Activated CD8-positive, alpha-beta memory T cell treated with anti-CD3 and anti-CD28 coated beads for 48 hours (primary cell): ENCODE measurements around the gene VDR.

ENCODE experiments used
- DNase-seq, 3 experiments: peaks; one replicate each; pipeline ENCODE4 v3.0.0-alpha.2; 2020; ENCODE audit warnings: low read depth in 2 of 3, low spot score in 2 of 3

The VDR gene

DNA sequence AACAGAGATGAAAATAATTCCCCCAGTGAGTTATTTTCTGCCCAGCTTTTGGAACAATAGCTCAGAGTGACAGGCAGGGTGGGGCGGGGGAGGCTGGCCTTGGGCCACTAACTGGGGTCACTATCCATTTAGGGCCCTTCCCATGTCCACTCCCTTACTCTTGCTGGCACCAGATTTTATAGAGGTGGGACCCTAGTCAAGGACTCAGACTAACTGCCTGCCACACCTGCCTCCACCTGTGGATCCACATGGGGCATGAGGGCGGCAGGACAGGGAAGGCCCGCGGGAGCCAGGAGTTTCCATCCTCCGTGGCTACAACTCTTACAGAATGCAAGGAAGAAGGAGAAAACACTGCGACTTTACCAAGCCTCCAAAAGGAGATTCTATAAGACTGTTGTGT is 10.1 kb downstream of the VDR start:
- no peak for DNase-seq

DNA sequence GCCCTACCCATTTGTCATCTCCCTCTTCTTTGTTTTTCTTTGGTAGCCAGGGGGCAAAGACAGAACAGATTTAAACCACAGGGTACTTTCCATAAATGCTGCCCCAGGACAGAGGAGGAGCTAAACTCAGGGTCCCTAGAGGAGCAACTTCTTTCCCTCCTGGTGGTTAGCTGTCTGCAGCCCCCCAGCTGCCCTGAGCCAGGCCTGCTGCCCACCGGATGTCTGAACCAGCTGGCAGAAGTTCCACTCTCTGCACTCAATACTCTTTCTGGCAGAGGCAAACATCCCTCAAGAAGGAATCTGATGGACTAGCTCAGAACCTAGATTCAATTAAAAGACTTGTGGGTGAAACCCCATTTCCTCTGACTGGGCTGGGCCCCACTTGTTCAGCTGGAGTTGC is 10.7 kb downstream of the VDR start:
- no peak for DNase-seq

DNA sequence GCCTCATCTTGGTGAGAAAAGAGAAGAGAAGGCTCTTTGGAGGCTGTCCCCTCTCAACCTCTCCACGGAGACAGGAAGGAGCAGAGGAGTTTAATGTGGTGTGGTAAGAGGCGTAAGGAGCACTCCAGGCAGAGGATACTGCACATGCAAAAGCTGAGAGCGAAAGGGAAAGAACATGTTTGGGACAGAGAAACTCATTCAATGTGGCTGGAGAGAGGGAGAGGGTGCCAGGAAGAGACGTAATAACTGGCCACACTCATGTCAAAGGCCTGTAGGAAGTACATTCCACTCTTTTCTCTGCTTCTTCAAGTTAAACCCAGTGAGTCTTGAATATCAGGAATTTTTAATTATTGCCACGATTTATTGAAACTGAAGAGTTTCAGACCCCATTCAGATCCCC is 12.0 kb downstream of the VDR start:
- DNase-seq, result no peak

DNA sequence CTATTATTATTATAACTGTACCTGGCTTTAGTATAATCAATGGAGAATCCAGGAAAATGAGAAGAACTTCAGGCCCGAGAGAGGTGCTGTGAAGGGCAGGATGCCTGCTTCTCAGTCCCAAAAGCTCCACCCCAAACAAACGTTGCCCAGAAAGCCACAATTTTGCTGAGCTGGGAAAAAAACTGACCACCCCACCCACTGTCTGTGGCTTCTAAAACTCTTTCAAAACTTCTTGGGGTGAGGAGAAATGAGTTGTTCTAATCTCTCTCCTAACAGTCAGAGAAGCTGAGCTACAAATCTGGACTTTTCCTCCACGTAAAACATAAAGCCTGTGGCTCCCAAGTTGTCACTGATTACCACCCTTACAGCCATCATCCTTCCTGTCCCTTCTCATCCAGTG is 13.4 kb downstream of the VDR start:
- DNase-seq, result no peak

DNA sequence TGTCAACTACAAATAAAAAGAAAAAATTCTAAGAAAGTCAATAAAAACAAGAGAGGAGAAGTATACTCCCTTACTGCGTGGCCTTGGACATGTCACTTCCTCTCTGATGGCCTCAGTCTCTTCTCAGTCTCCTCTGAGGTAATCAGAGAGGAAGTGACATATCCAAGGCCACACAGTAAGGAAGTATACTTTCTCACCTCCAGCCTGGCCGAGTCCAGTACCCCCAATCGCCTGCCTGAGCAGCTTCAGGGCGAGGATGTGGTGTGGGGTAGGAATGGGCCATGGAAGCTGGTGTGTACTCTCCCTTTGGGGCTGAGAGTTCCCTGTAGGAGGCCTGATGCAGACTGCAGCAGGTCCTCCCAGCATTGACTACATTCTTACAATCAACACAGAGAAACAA is 15.8 kb downstream of the VDR start:
- no peak for DNase-seq

DNA sequence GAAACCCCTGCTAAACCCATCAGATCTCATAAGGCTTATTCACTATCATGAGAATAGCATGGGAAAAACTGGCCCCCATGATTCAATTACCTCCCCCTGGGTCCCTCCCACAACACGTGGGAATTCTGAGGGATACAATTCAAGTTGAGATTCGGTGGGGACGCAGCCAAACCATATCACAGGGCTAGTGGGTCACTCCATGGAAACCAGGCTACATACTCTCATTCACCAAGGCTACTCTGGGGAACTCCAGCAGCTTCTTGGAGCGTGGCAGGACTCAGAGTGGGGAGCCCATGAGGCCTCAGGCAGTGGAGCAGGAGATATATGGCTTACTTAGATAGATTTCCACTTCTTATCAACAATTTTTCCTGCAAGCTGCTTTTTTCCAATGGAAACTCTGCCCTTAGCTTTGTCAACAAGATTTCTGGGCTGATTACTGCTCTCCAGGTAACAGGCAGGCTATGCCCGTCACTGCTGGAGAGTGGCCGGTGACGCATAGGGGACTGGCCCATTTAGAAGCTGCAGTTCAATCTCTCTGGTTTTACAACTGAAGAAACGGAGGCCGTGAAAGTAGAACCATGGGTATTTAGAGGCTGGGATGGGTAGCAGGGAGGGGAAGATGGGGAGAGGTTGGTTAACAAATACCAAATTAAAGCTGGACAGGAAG is 16.5 kb downstream of the VDR start:
- DNase-seq, result no peak

DNA sequence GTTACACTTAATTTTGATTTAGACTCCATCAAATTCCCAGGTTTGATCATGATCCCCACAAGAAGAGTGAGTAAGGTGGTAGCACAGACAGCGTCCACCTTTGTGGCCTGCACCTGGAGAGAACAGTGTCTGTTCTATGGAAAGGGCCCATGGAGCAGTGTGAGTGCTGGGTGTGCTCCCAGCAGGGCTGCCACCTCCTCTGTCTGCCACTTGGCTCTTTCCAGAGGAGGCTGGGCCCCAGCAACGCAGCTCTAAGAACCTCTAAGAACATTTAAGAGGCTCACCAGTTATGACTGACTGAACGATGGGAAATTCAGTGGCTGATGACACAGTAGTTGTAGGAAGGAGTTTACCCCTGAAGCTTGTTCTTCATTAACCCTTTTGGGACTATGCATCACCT is 17.3 kb downstream of the VDR start:
- DNase-seq, result no peak

DNA sequence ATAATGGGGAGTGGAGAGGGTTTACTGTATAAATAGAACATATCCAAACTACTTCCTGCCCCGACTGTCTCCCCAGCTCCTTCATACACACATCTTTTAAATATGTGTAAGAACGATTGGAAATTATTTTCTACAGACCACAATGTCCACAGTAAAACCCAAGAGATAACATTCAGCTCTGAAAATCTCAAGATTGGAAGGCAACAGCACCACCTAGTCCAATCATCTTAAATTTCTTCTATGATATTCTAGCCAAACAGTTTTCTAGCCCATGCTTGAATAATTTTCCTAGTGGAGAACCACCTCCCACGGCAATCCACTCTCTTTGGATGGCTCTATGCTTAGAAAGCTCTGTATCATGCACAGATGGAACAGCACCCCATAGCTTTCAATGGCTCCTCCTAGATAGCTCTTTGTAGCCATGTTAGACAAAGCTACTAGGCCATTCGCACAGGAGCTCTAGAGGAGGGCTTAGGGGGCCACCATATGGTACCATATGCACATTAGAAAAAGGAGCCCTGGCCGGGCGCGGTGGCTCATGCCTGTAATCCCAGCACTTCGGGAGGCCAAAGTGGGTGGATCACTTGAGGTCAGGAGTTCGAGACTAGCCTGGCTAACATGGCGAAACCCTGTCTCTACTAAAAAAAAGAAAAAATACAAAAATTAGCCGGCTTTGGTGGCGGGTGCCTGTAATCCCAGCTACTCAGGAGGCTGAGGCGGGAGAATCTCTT is 18.1 kb downstream of the VDR start:
- no peak for DNase-seq

DNA sequence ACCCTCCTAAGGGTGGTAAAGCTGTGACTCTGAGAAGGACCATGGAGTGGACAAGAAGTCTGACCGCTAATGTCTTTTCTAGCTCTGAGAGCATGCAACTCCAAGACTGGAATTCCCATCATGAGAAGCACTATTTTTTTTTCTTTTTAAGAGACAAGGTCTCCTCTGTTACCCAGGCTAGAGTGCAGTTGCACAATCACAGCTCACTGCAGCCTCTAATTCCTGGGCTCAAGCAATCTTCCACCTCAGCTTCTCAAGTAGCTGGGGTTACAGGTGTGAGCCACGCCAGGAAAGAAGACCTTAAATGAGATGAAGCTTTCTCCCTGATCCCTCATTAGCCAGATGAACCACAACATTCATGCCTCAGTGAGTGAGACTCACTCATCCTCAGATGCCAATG is 19.2 kb downstream of the VDR start:
- no peak for DNase-seq

DNA sequence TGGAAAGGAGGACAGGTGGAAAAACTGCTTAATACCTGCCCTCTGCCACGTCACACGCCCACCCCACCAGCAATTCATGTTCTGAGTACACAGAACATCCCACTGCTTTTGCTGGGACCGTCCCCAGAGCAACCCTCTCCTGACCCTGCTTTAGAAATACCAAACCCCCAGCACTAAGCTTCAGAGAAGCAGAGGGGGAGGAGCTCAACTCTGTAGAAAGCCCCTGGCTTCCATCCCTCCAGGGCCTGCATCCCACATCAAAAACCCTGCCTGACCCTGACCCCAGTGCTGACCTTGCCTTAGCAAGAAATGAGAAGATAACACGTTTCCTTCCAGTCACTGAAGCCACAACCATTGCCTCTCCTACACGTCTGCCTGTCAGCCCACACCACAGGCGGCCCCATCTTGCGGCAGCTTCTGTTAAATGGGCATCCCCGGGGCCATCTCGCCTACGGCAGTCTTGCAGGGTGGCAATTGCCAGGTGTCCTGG is 19.7 kb downstream of the VDR start:
- peak; percentile 55 to 73 (median 65) for DNase-seq

DNA sequence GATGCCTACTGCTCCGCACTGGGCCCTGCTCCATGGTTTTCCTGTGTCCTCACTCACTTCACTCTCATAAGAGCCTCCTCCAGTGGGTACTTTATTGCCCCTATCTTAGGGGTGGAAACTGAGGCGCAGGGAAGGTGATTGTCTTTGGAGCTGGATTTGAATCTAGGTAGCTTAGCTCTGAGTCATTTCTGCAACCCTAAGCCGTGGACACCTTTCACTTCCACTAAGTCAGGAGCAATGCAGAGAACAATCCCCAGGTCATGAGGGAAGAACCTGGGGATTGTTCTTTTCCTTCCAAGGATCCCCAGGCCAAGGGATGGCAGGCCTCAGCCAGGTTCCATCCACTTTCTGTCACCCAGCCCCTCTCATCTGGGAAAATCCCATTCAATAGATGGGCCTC is 20.3 kb downstream of the VDR start:
- DNase-seq, result no peak

DNA sequence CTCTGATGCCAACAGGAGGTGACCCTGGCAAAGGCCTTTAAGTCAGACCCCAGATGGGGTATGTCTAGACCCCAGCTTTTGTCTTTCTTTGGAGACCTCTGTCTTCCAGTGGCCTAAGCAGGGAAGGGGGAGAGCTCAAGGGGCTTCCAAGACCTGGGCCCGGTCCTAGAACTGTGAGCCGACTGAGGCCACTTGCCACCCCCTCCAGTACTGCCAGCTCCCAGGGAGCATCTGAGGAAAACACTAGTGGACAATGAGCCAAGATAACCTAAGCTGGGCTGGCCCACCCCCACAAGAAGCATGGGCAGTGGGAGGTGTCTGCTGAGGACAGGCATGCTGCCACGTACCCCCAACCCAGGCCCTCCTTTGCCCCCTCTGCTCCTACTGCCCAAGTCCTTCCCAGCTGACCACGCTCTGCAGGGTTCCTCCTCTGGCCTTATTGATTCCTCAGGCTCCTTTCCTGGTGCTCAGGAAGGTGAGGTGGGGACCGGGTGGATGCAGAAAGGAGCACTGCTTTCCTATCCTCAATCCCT is 21.1 kb downstream of the VDR start:
- no peak for DNase-seq

DNA sequence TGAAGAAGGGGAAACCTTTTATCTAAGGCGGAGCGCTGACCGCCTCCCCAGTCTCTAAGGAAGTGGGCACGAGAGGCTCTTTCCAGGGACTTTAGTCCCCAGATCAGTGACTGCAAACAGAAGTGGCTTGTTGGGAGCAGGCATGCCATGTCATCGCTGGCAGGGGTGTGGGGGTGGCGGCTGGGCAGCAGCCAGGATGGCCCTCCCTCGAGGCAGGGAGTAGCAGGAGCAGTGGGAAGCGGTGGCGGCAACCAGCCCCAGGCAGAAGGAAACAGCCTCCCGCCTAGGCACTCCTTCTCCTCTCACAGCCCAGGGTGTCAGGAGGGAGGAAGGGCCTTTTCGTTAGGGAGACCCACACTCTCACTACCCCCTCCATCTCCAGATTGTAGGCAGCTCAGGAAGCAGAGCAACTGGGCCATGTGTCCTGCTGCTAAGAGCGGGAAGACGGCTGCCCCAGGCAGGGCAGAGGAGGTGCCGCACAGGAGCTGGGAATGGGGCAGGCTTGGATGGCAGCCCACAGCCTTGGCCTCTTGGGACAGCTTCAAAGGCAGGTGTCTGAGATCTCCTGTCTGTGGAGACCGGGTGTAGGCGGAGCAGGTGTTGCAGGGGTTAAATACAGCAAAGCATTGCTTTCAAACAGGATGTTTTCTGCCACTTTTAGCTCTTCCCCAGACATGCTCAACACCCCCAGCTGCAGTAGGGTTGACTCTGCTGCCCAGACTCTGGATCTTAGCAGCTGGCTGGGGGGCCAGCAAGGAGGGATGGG is 21.8 kb downstream of the VDR start:
- no peak for DNase-seq

DNA sequence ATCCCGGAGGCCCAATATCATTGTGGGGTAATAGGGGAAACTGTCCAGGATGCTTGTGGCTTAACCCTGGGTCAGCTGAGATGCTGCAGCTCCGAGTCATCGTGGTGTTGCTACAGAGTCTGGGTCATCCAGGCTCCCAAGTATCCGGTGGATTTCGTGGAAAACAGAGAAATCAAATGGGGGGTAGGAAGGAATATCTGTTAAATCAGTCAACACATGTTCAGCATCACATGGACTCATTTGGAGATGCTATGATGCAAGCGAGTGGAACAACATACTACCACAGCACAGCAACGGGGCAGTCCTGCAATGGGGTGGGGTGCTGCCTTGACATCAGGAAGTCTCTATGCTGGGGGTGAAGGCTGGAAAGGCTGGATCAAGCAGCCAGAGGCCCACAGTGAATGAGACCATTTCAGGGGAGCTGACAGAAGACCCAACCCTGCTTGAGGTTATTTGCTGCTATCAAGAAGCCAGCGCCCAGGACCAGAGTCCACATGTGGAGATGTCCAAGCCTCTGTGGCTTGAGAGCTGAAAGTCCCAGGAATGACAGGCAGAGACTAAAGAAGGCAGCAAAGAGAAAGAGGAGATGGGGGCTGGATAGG is 22.9 kb downstream of the VDR start:
- DNase-seq, result no peak

DNA sequence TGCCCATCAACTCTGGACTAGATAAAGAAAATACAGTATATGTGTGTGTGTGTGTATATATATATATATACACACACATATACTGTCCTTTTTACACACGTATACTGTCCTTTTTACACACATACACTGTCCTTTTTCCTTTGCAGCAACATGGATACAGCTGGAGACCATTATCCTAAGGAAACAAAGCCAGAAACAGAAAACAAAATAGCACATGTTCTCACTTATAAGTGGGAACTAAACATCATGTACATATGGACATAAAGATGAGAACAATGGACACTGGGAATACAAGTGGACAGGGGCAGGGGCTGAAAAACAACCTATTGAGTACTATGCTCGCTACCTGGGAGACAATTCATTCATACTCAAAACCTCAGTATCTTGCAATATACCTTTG is 23.7 kb downstream of the VDR start:
- DNase-seq, result no peak

DNA sequence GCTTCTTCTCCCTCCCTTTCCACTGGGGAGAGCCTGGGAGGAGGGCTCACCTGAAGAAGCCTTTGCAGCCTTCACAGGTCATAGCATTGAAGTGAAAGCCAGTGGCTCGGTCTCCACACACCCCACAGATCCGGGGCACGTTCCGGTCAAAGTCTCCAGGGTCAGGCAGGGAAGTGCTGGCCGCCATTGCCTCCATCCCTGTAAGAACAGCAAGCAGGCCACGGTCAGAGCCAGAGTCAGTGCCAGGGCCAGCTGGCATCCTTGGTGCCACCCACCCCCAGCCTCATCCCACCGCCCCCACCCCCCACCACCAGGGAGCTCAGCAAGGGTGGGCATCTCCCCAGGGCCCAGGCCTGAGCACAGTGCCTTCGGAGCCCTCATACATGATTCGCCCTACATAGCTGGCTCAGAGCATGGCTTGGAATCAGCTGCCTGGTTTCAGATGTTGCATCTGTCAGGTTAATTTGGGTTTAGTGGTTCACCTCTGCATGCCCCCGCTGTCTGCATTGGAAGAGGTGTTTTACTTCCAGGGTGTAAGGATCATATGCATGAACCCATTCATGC is 25.8 kb downstream of the VDR start:
- no peak for DNase-seq

DNA sequence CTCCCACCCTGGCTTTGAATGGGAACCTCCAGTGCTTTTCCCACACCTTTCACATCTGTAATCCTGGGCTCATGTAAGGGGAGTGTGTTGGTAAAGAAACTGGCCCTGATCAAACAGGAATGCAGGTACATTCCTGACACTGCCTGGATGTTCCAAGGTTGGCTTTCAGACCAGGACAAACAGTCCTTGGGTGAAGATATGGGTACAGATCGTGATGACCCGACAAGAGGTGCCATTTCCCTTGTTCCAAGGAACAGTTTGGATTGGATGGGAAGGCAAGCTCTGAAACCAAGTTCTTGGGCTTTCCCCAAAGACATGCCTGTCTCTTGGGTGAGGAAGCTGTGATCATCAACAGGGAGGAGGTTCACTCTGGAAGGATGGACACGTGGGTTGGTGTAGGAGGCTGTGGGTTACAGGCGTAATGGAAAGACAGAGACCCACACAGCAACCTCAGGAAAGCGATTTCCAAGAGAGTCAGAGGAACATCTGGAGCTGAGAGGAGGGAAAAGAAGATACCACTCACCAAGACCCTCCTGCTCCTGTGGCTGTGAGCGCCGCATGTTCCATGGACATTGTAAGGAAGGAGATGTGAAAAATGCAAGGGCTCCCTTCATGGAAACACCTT is 26.4 kb downstream of the VDR start:
- DNase-seq, result no peak

DNA sequence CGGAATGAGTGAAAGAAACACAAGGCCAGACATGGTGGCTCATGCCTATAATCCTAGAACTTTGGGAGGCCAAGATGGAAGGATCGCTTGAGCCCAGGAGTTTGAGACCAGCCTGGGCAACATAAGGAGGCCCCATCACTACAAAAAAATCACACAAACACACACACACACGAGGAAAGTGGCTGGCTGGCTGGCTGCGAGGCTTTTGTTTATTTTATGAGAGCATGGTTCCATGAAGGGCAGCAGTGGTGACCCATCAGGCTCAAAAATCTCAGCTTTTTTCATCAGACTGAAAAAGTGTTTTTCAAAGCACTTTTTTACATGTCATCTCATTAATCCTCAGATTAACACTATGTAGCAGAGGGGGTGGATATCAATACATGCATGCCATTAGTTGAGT is 27.7 kb downstream of the VDR start:
- DNase-seq, result no peak

DNA sequence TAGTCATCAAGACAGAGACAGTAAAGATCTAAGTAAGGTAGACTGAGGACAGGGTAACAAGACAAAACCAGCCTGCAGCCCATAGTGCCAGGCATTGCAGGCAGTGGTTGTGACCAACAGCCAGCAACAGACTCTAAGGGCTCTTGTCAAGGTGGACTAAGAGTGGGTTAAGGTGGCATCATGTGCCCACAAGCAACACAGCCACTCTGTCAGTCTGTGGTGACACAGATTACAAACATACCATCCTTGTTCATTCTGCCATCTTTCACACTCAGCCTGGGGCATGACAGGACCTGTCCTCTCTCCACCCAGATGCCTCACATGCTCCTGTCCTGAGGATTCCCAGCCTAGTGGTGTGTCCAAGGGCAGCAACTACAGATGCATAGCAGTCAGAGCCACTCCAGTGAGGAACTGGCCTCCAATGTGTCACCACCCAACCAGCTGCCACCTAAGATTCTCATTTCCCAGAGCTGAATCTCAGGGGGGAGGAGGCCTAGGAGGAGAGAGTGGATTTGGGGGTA is 28.3 kb downstream of the VDR start:
- no peak for DNase-seq

DNA sequence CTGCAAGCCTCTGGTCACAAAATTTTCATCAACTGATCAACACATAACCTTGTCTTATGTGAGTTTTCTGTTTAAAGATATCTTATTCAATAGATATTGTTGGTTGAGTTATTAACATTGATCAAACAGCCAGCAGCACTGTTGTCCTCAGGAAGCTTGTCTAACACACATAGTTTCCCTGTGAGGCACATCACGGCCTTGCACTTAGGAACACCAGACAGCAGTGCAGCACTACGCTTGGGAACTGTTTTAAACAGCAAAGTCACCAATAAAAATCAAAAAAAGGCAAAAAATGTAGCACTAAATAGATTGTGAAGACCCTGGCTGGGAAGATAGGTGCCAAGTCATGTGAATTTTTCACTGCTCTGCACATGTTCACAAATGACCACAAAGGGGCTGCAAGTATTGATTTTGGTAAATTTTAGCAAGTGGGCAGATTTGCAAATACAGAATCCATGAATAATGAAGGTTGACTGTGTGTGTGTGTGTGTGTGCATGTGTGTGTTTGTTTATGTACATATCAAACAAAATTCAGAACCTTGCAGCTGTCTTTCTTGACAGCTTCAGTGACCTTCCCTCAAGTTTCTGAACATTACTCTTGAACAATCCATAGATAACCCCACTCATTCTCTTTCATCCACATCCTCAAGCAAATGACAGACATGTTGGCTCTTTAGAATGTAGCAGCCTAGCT is 28.9 kb downstream of the VDR start:
- no peak for DNase-seq
